Measurements from ENCODE around the gene BPGM.

GRCh38 chr7:134709197-134709596, 62.5 kb downstream of the BPGM start:
- TF ChIP-seq EZH2 (IDR thresholded peaks at IDR 0.05; ENCODE audit: insufficient read depth, low read length) (no peak), CTCF (IDR thresholded peaks at IDR 0.05; ENCODE audit: insufficient read depth, low read depth, low read length) (no peak)
